Measurements from ENCODE around the gene TRUB2. TPM values are rescaled to one million over a fixed set of nuclear protein-coding genes. Genes with fewer than 3 reads are reported as not detected.

TRUB2 gene
- total RNA-seq, 1 experiment from 2014 or later, result 42.1 TPM

DNA sequence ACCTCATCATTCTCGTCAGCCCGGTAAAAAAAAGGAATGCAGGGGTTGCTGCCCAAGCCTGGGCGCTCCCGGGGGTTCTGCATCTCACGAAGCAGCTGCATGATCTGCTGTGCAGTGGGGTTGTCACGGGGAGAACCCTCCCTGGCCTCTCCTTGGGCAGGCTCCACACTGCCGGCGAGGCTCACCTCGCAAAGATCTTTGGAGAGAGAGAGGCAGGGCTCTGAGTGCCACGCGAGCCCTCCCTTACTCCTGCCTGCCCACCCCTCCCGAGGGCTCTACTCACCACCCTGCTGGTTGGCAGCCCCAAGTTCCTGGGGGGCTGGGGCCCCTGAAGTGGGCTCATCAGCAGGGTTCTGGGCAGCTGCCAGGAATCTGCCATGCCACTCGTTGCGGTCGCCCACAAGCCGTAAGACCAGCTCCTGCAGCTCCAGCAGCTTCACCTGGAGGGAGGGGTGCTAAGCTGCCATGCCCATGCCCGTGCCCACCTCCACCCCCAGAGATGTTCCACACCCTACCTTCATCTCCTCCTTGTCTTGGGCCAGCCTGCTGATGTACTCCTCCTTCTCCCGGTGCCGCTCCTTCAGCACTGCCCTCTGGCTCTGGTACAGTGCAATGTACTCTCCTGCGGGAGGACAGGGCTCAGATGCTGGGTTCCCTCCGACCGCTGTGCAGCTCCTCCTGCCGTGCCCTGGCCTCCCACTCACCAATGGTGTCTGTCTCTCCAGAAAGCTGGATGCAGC, 65.0 kb downstream of the TRUB2 start:
- Histone ChIP-seq H4K20me1 (ENCODE audit: insufficient read depth) (no peaks in the 10 kb centered on the region), H3K36me3 (ENCODE audit: control insufficient read depth in 1 of 2, insufficient read depth in 2 of 2, low read length in 2 of 2) (peaks cover 0 to 16% of the 10 kb centered on the region in 2 experiments; a peak in 2 of 4 replicates), H3K27ac (ENCODE audit: low read depth, low read length) (no peak overlapping the region)

More for the DNA sequence above, 65.0 kb downstream of the TRUB2 start:
- no peak overlapping the region for H3K9ac ChIP-seq (ENCODE audit: low read length)
- DNase-seq (ENCODE audit: low read depth, low spot score), result no peak
- BruUV-seq (replicated peaks), result no TSS peak
- no peaks in the 10 kb centered on the region for H3K9me3 ChIP-seq (ENCODE audit: control insufficient read depth in 1 of 2, insufficient read depth in 1 of 2, low read depth in 1 of 2, low read length in 2 of 2)
- H3K4me2 ChIP-seq (ENCODE audit: low read length), result no peak overlapping the region
- no peaks in the 10 kb centered on the region for H3K27me3 ChIP-seq (ENCODE audit: insufficient read depth, low read length)
- H3K9me2 ChIP-seq (ENCODE audit: insufficient read depth), result no peaks in the 10 kb centered on the region
- H3K79me2 ChIP-seq (ENCODE audit: insufficient read depth, low read length), result peaks cover 3% of the 10 kb centered on the region; the same call in 1 of the 2 replicates
- no peak for TF ChIP-seq ZNF274 (IDR thresholded peaks at IDR 0.05; ENCODE audit: low read depth, low read length)
- no peak for TF ChIP-seq SP1 (IDR thresholded peaks at IDR 0.05; ENCODE audit: low read depth)
- TF ChIP-seq POLR2A (IDR thresholded peaks at IDR 0.05; ENCODE audit: borderline replicate concordance, extremely low read depth, insufficient read depth, insufficient read length), result no peak
- H3K4me3 ChIP-seq (replicated peaks in 1 of 2; ENCODE audit: low read depth in 1 of 2, low read length in 2 of 2), result no peak overlapping the region
- CTCF ChIA-PET, result no interaction called here
- POLR2A ChIA-PET, result no interaction called here
- RAD21 ChIA-PET (ENCODE audit: low non-redundant PET in 1 of 2, low total read pairs in 2 of 2, uncharacterized antibody in 2 of 2, unreplicated experiment in 2 of 2), result no interaction called here
- no peak for ATAC-seq
- intact Hi-C loops (cut with micrococcal nuclease), result no loop called here
- H2AFZ ChIP-seq (ENCODE audit: low read depth, low read length, poor library complexity, severe bottlenecking), result no peak overlapping the region
- H3K4me1 ChIP-seq (ENCODE audit: control insufficient read depth in 1 of 2, insufficient read depth in 2 of 2, low read length in 2 of 2), result peaks cover 0 to 9% of the 10 kb centered on the region in 2 experiments; a peak in 1 of 4 replicates

Other genes with a start within 250 kb of the TRUB2 start
- 148 TPM for gene PTGES2, start 194.7 kb downstream of the TRUB2 start, total RNA-seq (2021; ENCODE audit: unreplicated experiment)
- 9.2 TPM for gene LCN2, start 173.0 kb downstream of the TRUB2 start, total RNA-seq (2021; ENCODE audit: unreplicated experiment)
- gene BBLN, start 162.2 kb downstream of the TRUB2 start, total RNA-seq (2021; ENCODE audit: unreplicated experiment), result 119 TPM
- 144 TPM for gene CIZ1, start 130.9 kb downstream of the TRUB2 start, total RNA-seq (2021; ENCODE audit: unreplicated experiment)
- 12.0 TPM for gene DNM1, start 119.1 kb downstream of the TRUB2 start, total RNA-seq (2021; ENCODE audit: unreplicated experiment)
- gene GOLGA2, start 46.4 kb downstream of the TRUB2 start, total RNA-seq (2021; ENCODE audit: unreplicated experiment), result 67.0 TPM
- gene SWI5, start 46.2 kb downstream of the TRUB2 start, total RNA-seq (2021; ENCODE audit: unreplicated experiment), result 22.4 TPM
- gene COQ4, start 392 bp upstream of the TRUB2 start, total RNA-seq (2021; ENCODE audit: unreplicated experiment), result 45.8 TPM
- gene SLC27A4, start 18.1 kb upstream of the TRUB2 start, total RNA-seq (2021; ENCODE audit: unreplicated experiment), result 33.9 TPM
- gene URM1, start 48.9 kb upstream of the TRUB2 start, total RNA-seq (2021; ENCODE audit: unreplicated experiment), result 51.6 TPM
- gene CERCAM, start 98.4 kb upstream of the TRUB2 start, total RNA-seq (2021; ENCODE audit: unreplicated experiment), result 27.0 TPM
- 46.8 TPM for gene ODF2, start 133.6 kb upstream of the TRUB2 start, total RNA-seq (2021; ENCODE audit: unreplicated experiment)
- 36.6 TPM for gene GLE1, start 182.3 kb upstream of the TRUB2 start, total RNA-seq (2021; ENCODE audit: unreplicated experiment)
- 111 TPM for gene SPTAN1, start 230.1 kb upstream of the TRUB2 start, total RNA-seq (2021; ENCODE audit: unreplicated experiment)

All from HCT116 (cell line).